ENCODE measurements around the gene KCTD17.

- TF ChIP-seq, protein P1, sequence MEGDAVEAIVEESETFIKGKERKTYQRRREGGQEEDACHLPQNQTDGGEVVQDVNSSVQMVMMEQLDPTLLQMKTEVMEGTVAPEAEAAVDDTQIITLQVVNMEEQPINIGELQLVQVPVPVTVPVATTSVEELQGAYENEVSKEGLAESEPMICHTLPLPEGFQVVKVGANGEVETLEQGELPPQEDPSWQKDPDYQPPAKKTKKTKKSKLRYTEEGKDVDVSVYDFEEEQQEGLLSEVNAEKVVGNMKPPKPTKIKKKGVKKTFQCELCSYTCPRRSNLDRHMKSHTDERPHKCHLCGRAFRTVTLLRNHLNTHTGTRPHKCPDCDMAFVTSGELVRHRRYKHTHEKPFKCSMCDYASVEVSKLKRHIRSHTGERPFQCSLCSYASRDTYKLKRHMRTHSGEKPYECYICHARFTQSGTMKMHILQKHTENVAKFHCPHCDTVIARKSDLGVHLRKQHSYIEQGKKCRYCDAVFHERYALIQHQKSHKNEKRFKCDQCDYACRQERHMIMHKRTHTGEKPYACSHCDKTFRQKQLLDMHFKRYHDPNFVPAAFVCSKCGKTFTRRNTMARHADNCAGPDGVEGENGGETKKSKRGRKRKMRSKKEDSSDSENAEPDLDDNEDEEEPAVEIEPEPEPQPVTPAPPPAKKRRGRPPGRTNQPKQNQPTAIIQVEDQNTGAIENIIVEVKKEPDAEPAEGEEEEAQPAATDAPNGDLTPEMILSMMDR (conservative IDR thresholded peaks at IDR 0.05; ENCODE audit: low read depth, low read length) = 0 out of 2 replicates have a peak, but pooled peaks have one; percentile 9
- TF ChIP-seq POLR2A (IDR thresholded peaks at IDR 0.05; ENCODE audit: low read depth, low read length) (peak; percentile 74), USF2 (IDR thresholded peaks at IDR 0.05; ENCODE audit: low read depth, low read length) (no peak), FOS (IDR thresholded peaks at IDR 0.05; ENCODE audit: low read depth, low read length) (no peak)
Measured at GRCh38 chr22:37051391-37052385, at the start of gene KCTD17.

Measured in IMR-90 (cell line).